ENCODE data around the gene ABCG5.

Gene ABCG5

DNA sequence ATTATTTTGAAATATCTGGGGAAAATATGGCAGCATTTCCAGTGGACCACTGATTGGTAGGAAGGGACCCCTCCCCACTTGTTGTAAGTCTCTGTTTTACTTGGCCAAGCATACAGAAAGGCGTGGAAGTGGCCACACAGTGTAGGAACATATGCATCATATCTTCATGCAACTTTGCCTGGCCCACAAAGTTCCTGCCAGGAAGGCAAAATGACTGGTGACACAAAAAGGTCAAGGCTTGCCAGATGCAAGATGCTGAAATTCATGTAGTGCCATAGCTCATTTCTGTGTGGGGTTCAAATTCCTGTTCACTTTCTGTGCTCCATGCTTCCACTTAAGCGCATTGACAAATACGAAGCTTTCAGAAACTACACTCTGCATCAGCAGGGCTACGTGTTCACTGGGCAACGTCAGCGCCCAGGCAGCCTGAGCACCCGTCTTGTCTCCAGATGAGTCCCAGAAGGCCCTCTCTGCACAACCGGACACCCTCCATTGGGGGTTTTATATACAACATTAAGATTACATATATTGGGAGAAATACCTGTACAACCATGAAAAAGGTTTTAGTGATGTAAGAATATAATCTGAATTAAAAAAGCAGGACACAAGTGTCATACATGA, 61.2 kb downstream of the ABCG5 start:
- Histone ChIP-seq H3K36me3 (ENCODE audit: control insufficient read depth in 2 of 2, insufficient read depth in 1 of 2, low read length in 2 of 2) (peaks cover 0 to 17% of the 10 kb centered on the region in 2 experiments; a peak in 2 of 3 replicates), H3K9me3 (ENCODE audit: control insufficient read depth, insufficient read depth, low read depth, low read length) (no peaks in the 10 kb centered on the region), H3K27ac (ENCODE audit: extremely low read depth, low read depth, low read length) (no peak overlapping the region), H3K4me3 (ENCODE audit: low read depth, low read length) (no peak overlapping the region), H3K4me1 (ENCODE audit: control insufficient read depth, insufficient read depth, low read length) (no peaks in the 10 kb centered on the region)
- CTCF ChIA-PET = no interaction called here
- POLR2A ChIA-PET = no interaction called here
- TF ChIP-seq ZNF18 (tag by site-specific recombination; IDR thresholded peaks at IDR 0.05) (no peak), ZNF785 (tag by site-specific recombination; IDR thresholded peaks at IDR 0.05) (no peak), ZIC2 (tag by site-specific recombination; IDR thresholded peaks at IDR 0.05) (no peak), ZNF660 (tag by site-specific recombination; IDR thresholded peaks at IDR 0.05) (no peak), ZNF48 (tag by site-specific recombination; IDR thresholded peaks at IDR 0.05) (no peak), ZNF324 (tag by site-specific recombination; IDR thresholded peaks at IDR 0.05) (no peak), ZNF768 (tag by site-specific recombination; IDR thresholded peaks at IDR 0.05) (no peak), ZBTB1 (tag by site-specific recombination; IDR thresholded peaks at IDR 0.05) (no peak), SP2 (tag by site-specific recombination; IDR thresholded peaks at IDR 0.05) (no peak), ZBTB20 (tag by site-specific recombination; IDR thresholded peaks at IDR 0.05) (no peak), PRDM1 (tag by site-specific recombination; IDR thresholded peaks at IDR 0.05) (no peak), ZNF2 (tag by site-specific recombination; IDR thresholded peaks at IDR 0.05) (no peak), GLI4 (tag by site-specific recombination; IDR thresholded peaks at IDR 0.05) (no peak), KLF10 (tag by site-specific recombination; IDR thresholded peaks at IDR 0.05) (no peak), ZNF223 (tag by site-specific recombination; IDR thresholded peaks at IDR 0.05) (no peak), FEZF1 (tag by site-specific recombination; IDR thresholded peaks at IDR 0.05) (no peak), ZNF621 (tag by site-specific recombination; IDR thresholded peaks at IDR 0.05) (no peak)

DNA sequence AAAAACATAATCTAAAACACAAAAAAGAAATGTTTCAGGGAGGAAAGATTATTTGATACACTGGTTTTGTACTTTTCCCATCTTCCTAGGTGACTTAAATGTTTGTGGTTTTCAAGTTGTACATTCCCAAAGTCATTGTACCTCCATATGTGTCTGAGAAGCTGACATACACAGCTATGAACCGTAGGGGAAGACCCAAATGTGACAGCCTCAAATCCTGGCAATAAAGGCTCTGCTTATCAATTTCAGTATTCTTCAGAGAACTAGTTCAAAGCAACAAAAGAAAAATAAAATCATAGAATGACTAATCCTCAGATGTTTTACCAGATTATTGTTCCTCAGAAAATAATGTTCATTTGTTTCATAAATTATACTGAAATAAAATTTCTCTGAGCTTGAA, 62.3 kb downstream of the ABCG5 start:
- Histone ChIP-seq H3K4me3 (ENCODE audit: low read depth, low read length) (no peak overlapping the region), H3K9me3 (ENCODE audit: control insufficient read depth, insufficient read depth, low read depth, low read length) (no peaks in the 10 kb centered on the region), H3K27ac (ENCODE audit: extremely low read depth, low read depth, low read length) (no peak overlapping the region), H3K4me1 (ENCODE audit: control insufficient read depth, insufficient read depth, low read length) (no peaks in the 10 kb centered on the region), H3K36me3 (ENCODE audit: control insufficient read depth in 2 of 2, insufficient read depth in 1 of 2, low read length in 2 of 2) (peaks cover 0 to 17% of the 10 kb centered on the region in 2 experiments; a peak in 2 of 3 replicates)
- POLR2A ChIA-PET = no interaction called here
- CTCF ChIA-PET = no interaction called here
- TF ChIP-seq ZSCAN18 (tag by site-specific recombination; IDR thresholded peaks at IDR 0.05) = no peak
- TF ChIP-seq ZBTB49 (tag by site-specific recombination; IDR thresholded peaks at IDR 0.05; ENCODE audit: low read depth) = no peak
- no peak for TF ChIP-seq SCRT1 (tag by site-specific recombination; IDR thresholded peaks at IDR 0.05; ENCODE audit: borderline replicate concordance)
- no peak for TF ChIP-seq ZBTB11 (tag by site-specific recombination; conservative IDR thresholded peaks at IDR 0.05; ENCODE audit: low read depth)
- no peak for TF ChIP-seq ZNF184 (tag by site-specific recombination; IDR thresholded peaks at IDR 0.05)
- TF ChIP-seq ZSCAN16 (tag by site-specific recombination; IDR thresholded peaks at IDR 0.05) = no peak
- TF ChIP-seq ZNF677 (tag by site-specific recombination; IDR thresholded peaks at IDR 0.05) = no peak
- TF ChIP-seq ZNF645 (tag by site-specific recombination; IDR thresholded peaks at IDR 0.05) = no peak
- no peak for TF ChIP-seq ZXDB (tag by site-specific recombination; IDR thresholded peaks at IDR 0.05)
- no peak for TF ChIP-seq EGR2 (tag by site-specific recombination; IDR thresholded peaks at IDR 0.05; ENCODE audit: low read depth)
- TF ChIP-seq SCRT2 (tag by site-specific recombination; IDR thresholded peaks at IDR 0.05) = no peak
